ENCODE results near the gene AK2.

AK2 gene

GRCh38 chr1:32972814-32973428 is 63.8 kb downstream of the AK2 start (continued):
- TF ChIP-seq ZFHX2 (tag by site-specific recombination; conservative IDR thresholded peaks at IDR 0.05) (peak; percentile 96), ZBTB7A (tag by site-specific recombination; IDR thresholded peaks at IDR 0.05; ENCODE audit: low read depth) (peak; percentile 36; the same call in 1 of the 2 replicates), HIC1 (tag by site-specific recombination; IDR thresholded peaks at IDR 0.05) (peak; percentile 76; the same call in 1 of the 2 replicates), ZNF660 (tag by site-specific recombination; IDR thresholded peaks at IDR 0.05) (peak; percentile 75; the same call in 1 of the 2 replicates), WT1 (tag by site-specific recombination; IDR thresholded peaks at IDR 0.05) (peak; percentile 91), ZNF398 (tag by site-specific recombination; IDR thresholded peaks at IDR 0.05) (peak; percentile 94), KLF10 (tag by site-specific recombination; IDR thresholded peaks at IDR 0.05) (peak; percentile 57; the same call in 1 of the 2 replicates), ZNF777 (tag by site-specific recombination; IDR thresholded peaks at IDR 0.05; ENCODE audit: borderline replicate concordance) (no peak), ZNF76 (tag by site-specific recombination; IDR thresholded peaks at IDR 0.05; ENCODE audit: borderline replicate concordance, low read depth) (peak; percentile 61; the same call in 1 of the 2 replicates), ZNF677 (tag by site-specific recombination; IDR thresholded peaks at IDR 0.05) (0 out of 2 replicates have a peak, but pooled peaks have one; percentile 18), ZXDB (tag by site-specific recombination; IDR thresholded peaks at IDR 0.05) (peak; percentile 79), ZNF600 (tag by site-specific recombination; IDR thresholded peaks at IDR 0.05) (peak; percentile 93), MZF1 (tag by site-specific recombination; IDR thresholded peaks at IDR 0.05; ENCODE audit: borderline replicate concordance) (peak; percentile 71; the same call in 1 of the 2 replicates), KLF1 (tag by site-specific recombination; IDR thresholded peaks at IDR 0.05) (peak; percentile 82), SCRT1 (tag by site-specific recombination; IDR thresholded peaks at IDR 0.05; ENCODE audit: borderline replicate concordance) (no peak), SP2 (tag by site-specific recombination; IDR thresholded peaks at IDR 0.05) (peak; percentile 78), ZSCAN30 (tag by site-specific recombination; IDR thresholded peaks at IDR 0.05) (peak; percentile 86), ZNF629 (tag by site-specific recombination; IDR thresholded peaks at IDR 0.05) (0 out of 2 replicates have a peak, but pooled peaks have one; percentile 45), PRDM1 (tag by site-specific recombination; IDR thresholded peaks at IDR 0.05) (peak; percentile 36; the same call in 1 of the 2 replicates), KLF9 (tag by site-specific recombination; IDR thresholded peaks at IDR 0.05; ENCODE audit: low read depth) (peak; percentile 61; the same call in 1 of the 2 replicates), ZFP41 (tag by site-specific recombination; IDR thresholded peaks at IDR 0.05; ENCODE audit: borderline replicate concordance) (no peak), ZNF24 (tag by site-specific recombination; IDR thresholded peaks at IDR 0.05) (0 out of 2 replicates have a peak, but pooled peaks have one; percentile 33), ZNF16 (tag by site-specific recombination; IDR thresholded peaks at IDR 0.05; ENCODE audit: low read depth) (no peak), IKZF3 (tag by site-specific recombination; IDR thresholded peaks at IDR 0.05) (peak; percentile 99), ZNF157 (tag by site-specific recombination; IDR thresholded peaks at IDR 0.05) (no peak), GLIS1 (tag by site-specific recombination; IDR thresholded peaks at IDR 0.05) (peak; percentile 96), ZNF10 (tag by site-specific recombination; IDR thresholded peaks at IDR 0.05) (peak; percentile 68; the same call in 1 of the 2 replicates), ZNF23 (tag by site-specific recombination; IDR thresholded peaks at IDR 0.05; ENCODE audit: borderline replicate concordance) (no peak)
- TF ChIP-seq, protein P1, sequence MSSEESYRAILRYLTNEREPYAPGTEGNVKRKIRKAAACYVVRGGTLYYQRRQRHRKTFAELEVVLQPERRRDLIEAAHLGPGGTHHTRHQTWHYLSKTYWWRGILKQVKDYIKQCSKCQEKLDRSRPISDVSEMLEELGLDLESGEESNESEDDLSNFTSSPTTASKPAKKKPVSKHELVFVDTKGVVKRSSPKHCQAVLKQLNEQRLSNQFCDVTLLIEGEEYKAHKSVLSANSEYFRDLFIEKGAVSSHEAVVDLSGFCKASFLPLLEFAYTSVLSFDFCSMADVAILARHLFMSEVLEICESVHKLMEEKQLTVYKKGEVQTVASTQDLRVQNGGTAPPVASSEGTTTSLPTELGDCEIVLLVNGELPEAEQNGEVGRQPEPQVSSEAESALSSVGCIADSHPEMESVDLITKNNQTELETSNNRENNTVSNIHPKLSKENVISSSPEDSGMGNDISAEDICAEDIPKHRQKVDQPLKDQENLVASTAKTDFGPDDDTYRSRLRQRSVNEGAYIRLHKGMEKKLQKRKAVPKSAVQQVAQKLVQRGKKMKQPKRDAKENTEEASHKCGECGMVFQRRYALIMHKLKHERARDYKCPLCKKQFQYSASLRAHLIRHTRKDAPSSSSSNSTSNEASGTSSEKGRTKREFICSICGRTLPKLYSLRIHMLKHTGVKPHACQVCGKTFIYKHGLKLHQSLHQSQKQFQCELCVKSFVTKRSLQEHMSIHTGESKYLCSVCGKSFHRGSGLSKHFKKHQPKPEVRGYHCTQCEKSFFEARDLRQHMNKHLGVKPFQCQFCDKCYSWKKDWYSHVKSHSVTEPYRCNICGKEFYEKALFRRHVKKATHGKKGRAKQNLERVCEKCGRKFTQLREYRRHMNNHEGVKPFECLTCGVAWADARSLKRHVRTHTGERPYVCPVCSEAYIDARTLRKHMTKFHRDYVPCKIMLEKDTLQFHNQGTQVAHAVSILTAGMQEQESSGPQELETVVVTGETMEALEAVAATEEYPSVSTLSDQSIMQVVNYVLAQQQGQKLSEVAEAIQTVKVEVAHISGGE (tag by site-specific recombination; conservative IDR thresholded peaks at IDR 0.05; ENCODE audit: low read depth), result peak; percentile 31; the same call in 1 of the 2 replicates
- TF ChIP-seq, protein P2, sequence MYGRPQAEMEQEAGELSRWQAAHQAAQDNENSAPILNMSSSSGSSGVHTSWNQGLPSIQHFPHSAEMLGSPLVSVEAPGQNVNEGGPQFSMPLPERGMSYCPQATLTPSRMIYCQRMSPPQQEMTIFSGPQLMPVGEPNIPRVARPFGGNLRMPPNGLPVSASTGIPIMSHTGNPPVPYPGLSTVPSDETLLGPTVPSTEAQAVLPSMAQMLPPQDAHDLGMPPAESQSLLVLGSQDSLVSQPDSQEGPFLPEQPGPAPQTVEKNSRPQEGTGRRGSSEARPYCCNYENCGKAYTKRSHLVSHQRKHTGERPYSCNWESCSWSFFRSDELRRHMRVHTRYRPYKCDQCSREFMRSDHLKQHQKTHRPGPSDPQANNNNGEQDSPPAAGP (tag by site-specific recombination; IDR thresholded peaks at IDR 0.05), result peak; percentile 36; the same call in 1 of the 2 replicates

Measured in HEK293 (cell line).